VCaP (cell line): ENCODE results near the gene MAP3K14.
"Not testable (repeated sequence)": the region's sequence is repeated elsewhere in the genome, so short reads cannot be mapped to it uniquely, and the experiment has no call there.

ENCODE experiments used
- H3K27ac ChIP-seq: fragments of 450-650 bp; 2 replicates; pipeline ENCODE4 v1.5.1; 2017
- TF ChIP-seq, protein P1 (sequence below): fragments of 450-650 bp; conservative IDR thresholded peaks from 2 replicates; pipeline ENCODE4 v1.5.1; 2017; ENCODE audit warnings: mild to moderate bottlenecking, moderate library complexity

Gene MAP3K14

DNA sequence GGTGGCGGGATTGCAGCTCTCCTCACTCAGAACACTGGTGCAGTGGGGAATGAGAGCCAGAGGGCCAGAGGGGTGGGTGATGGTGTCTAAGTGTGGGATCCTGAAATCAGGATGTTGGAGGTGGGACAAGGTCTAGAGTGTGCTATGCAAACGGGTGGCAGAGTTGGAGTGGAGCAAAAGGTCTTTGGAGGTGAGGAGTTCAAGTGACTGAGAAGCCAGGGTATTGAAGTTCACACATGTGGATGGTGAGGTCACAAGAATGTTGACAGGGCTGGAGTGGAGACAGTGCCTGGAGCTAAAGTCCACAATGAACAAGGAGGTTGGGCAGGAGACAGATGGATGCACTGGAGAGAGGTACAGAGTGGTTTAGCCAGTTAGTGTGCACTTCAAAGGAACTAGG is 38.3 kb upstream of the MAP3K14 start:
- TF ChIP-seq, protein P1, sequence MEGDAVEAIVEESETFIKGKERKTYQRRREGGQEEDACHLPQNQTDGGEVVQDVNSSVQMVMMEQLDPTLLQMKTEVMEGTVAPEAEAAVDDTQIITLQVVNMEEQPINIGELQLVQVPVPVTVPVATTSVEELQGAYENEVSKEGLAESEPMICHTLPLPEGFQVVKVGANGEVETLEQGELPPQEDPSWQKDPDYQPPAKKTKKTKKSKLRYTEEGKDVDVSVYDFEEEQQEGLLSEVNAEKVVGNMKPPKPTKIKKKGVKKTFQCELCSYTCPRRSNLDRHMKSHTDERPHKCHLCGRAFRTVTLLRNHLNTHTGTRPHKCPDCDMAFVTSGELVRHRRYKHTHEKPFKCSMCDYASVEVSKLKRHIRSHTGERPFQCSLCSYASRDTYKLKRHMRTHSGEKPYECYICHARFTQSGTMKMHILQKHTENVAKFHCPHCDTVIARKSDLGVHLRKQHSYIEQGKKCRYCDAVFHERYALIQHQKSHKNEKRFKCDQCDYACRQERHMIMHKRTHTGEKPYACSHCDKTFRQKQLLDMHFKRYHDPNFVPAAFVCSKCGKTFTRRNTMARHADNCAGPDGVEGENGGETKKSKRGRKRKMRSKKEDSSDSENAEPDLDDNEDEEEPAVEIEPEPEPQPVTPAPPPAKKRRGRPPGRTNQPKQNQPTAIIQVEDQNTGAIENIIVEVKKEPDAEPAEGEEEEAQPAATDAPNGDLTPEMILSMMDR: no peak
- no peak overlapping the region for H3K27ac ChIP-seq

DNA sequence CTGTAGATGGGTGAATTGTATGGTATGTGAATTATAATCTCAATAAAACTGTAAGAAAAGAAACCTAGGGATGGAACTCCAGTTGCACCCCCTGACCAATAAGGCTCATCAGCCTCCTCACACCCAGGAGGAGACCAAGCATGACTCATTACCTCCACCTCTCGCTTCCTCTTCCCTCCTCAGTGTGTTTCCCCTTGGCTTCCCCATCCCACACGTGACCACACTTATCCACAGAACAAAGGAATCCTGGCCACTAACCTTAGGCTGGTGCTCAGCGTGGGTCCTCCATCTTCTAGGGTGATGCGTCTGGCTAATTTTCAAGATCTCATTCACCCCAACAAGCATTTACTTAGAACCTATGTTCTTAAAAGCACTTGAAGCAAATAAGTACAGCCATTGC is 36.2 kb upstream of the MAP3K14 start:
- H3K27ac ChIP-seq: no peak overlapping the region
- TF ChIP-seq, protein P1: no peak

DNA sequence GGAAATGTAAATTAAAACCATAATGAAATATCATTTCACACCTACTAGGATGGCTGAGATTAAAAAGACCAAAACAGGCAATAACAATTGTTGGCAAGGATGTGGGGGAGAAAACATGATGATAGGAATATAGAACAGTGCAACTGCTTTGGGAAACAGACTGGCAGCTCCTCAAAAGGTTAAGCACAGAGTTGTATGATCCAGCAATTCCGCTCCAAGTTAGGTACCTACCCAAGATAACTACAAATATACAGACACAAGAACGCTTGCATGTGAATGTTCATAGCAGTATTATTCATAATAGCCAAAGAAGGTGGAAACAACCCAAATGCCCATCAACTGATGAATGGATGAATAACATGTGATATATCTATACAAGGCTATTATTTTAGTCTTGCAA is 35.0 kb upstream of the MAP3K14 start:
- H3K27ac ChIP-seq: no peak overlapping the region
- TF ChIP-seq, protein P1: no peak

DNA sequence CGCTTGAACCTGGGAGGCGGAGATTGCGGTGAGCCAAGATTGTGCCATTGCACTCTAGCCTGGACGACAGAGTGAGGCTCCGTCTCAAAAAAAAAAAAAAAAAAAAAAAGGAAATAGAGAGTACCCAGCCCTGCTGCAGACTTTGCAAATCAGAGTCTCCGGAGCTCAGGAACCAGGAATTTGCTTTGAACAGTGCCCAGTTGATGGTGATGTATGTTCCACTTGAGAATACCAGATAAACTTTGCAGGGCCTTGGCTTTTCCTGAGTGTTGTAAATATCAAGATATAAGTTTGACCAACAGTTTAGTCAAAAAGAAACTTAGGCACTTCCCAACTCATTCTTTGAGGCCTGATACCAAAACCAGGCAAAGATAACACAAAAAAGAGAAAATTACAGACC is 30.6 kb upstream of the MAP3K14 start:
- TF ChIP-seq, protein P1: no peak

DNA sequence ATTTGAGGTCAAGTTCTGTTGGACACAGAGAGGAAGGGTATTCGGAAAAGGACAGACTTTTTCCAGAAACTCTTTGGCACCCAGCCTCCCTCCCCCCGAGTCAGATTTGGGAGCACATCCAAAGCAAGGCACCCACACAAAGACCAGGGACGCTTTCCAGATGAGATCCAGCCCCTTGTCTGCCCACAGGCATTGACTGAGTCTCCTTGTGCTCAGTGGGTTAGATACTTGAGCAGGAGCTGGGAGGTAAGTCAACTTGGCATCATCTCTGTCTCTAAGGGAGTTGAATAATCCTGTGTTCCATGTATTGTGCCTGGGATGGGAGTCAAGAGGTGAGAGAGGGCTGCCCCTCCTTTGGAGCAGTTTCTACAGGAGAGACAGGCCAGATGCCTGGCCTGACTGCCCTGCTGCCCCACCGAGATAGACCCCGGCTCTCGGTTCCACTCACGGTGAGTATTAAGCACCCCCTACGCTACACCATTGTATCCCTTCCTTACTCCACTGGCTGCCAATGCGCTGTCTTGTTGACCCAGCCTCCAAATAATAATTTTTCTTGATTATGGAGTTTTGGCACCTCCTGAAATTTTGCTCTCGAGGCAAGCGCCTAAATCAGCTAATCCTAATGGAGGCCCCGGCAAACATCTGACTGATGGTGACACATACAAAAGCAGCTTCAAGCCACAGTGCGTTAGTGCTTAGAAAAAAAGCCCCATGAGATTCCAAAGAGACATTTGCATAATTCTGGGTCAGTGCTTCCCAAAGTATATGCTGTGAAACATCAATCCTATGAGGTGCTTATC is 29.6 kb upstream of the MAP3K14 start:
- TF ChIP-seq, protein P1: no peak
- no peak overlapping the region for H3K27ac ChIP-seq

More for the DNA sequence above, 30.6 kb upstream of the MAP3K14 start:
- no peak overlapping the region for H3K27ac ChIP-seq

DNA sequence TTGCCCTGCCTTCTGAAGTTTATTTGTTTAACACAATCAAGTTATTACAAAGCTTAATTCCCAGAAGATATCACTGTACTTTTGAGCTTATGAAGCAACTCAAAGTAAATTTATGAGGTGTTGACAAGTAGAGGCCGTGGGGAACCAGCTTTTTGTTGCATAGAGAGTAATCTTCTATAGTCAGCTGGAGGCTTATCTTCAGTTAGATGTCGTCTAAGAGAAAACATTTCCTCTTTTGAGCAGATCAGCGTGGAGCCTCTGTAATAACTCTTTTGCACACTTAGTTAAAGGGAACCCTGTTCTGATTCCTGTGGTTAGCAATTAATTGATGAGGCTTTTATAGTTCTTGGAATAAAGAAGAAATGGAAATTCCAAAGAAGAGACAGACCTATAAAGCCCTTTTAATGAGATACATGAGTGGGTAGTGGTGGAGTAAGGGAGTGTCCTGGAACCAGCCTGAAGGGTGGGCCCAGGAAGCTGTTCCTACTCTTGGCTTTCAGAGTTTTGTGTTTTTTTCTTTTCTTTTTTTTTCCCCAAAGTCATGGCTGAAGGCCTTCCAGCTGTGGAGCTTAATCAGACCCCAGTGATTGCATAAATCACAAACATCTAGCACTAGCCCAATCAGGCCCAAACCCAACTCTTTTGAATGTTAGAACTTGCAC is 28.9 kb upstream of the MAP3K14 start:
- H3K27ac ChIP-seq: no peak overlapping the region
- TF ChIP-seq, protein P1: no peak

DNA sequence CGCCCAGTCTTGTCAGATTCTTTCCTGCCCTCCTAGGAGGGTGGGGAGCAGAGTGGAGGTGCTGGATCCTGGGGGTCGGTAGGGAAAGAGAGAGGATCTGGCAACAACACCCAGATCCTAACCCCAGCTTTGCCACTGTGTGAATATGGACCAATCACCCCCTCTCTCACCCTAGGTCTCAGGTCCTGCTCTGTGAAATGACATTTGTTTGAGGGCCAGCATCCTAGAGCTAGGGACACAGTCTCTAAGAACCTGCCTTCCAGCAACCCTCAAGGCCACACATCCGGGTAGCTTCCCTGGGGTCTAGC is 28.4 kb upstream of the MAP3K14 start:
- H3K27ac ChIP-seq: no peak overlapping the region
- TF ChIP-seq, protein P1: no peak

DNA sequence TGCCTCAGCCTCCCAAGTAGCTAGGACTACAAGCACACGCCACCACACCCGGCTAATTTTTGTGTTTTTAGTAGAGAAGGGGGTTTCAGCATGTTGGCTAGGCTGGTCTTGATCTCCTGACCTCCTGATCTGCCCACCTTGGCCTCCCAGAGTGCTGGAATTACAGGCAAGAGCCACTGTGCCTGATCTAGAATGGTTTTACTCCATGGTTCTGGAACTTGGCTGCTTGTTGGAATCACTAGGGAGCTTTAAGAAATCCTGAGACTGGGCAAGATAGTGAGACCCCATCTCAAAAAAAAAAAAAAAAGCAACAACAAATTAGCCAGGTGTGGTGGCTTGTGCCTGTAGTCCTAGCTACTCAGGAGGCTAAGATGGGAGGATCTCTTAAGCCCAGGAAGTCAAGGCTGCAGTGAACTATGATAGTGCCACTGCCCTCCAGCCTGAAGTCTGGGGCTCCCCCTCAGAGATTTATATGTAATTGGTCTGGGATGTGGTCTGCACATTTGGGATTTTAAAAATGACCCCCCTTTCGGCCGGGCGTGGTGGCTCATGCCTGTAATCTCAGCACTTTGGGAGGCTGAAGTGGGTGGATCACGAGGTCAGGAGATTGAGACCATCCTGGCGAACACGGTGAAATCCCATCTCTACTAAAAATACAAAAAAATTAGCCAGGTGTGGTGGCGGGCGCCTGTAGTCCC is 27.3 kb upstream of the MAP3K14 start:
- H3K27ac ChIP-seq: not testable (repeated sequence)
